AG10803 (cell line): ENCODE measurements around the gene SUGCT.

ENCODE experiments used
- DNase-seq: peaks from one replicate; pipeline ENCODE4 v3.0.0; 2010; ENCODE audit warnings: low read depth
- H3K4me3 ChIP-seq: 2 replicates; pipeline ENCODE4 v1.5.1; 2011; ENCODE audit warnings: mild to moderate bottlenecking, low read length, control low read depth
- TF ChIP-seq, protein P1 (sequence below): conservative IDR thresholded peaks from 2 replicates; pipeline ENCODE4 v1.5.1; 2011; ENCODE audit warnings: mild to moderate bottlenecking, low read length, control low read depth, inconsistent platforms

The SUGCT gene

DNA sequence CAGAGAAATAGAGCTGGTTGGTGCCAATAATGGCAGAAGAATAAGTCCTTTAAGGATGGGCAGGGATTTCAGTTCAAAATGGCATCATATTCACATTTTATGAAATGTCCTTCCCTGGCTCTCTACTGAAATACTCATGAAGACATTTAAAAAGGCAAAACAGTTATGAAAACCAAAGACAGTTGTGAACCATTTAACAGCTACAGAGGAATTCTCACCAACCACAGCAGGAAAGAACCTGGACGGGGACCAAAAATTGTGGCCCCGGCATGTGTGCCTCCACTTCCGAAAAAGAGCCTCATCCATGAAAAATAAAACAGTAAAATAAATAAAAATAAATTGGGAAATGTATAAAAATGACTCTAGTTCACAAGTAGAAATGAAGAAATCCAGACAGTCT is 539.5 kb downstream of the SUGCT start:
- H3K4me3 ChIP-seq: no peak overlapping the region
- DNase-seq: peak; percentile 41
- TF ChIP-seq, protein P1, sequence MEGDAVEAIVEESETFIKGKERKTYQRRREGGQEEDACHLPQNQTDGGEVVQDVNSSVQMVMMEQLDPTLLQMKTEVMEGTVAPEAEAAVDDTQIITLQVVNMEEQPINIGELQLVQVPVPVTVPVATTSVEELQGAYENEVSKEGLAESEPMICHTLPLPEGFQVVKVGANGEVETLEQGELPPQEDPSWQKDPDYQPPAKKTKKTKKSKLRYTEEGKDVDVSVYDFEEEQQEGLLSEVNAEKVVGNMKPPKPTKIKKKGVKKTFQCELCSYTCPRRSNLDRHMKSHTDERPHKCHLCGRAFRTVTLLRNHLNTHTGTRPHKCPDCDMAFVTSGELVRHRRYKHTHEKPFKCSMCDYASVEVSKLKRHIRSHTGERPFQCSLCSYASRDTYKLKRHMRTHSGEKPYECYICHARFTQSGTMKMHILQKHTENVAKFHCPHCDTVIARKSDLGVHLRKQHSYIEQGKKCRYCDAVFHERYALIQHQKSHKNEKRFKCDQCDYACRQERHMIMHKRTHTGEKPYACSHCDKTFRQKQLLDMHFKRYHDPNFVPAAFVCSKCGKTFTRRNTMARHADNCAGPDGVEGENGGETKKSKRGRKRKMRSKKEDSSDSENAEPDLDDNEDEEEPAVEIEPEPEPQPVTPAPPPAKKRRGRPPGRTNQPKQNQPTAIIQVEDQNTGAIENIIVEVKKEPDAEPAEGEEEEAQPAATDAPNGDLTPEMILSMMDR: no peak

DNA sequence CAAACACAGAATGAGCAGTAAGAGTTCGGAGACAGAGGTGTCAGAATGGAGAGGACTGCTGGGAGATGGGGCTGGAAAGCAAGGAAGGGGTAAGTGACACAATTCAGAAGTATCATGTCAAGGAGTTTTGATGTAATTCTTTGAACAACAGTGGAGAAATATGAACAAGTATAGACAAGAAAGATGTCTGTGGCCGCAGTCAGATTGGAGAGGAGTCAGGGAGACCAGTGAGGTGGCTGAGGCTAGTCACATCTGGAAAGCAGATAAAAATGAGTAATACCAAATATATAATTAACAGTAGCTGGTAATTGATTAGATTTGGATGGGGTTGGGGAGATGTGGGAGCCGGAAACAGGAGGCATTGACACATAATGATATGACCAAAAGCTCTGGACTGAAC is 540.9 kb downstream of the SUGCT start:
- TF ChIP-seq, protein P1: no peak
- DNase-seq: no peak
- no peak overlapping the region for H3K4me3 ChIP-seq

DNA sequence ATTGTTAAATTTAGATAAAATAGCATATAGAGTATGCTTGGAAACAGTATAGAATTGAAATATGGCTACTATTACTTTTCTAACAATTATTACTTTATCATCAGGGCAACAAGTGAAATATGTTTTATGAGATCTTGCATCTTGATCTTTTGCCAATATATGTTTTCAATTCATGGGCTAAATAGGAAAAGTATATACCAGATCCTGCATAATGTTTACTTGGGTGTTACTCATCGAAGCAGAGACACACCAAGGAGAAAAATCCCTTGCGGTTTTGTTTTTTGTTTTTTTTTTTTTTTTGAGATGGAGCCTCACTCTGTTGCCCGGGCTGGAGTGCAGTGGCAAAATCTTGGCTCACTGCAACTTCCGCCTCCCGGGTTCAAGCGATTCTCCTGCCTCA is 541.4 kb downstream of the SUGCT start:
- TF ChIP-seq, protein P1: no peak
- DNase-seq: no peak
- no peak overlapping the region for H3K4me3 ChIP-seq

DNA sequence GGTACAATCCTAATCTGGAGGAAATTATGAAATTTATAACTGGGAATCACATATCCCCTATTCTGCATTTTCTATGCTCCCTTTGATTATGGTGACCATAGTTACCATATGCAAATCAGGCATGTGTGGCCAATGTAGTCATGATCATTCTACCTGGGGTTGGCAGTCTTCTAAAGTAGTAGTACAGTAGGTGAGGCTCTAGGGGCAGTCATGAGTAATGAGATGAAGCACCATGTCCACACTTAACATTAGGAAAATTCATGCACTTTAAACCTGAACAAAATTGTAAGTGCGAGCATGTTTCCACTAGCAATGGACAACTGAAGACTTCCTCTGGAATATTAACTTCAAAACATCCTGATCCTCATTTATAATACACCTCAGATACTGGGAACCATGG is 545.9 kb downstream of the SUGCT start:
- no peak overlapping the region for H3K4me3 ChIP-seq
- DNase-seq: peak; percentile 16
- TF ChIP-seq, protein P1: peak; percentile 55

DNA sequence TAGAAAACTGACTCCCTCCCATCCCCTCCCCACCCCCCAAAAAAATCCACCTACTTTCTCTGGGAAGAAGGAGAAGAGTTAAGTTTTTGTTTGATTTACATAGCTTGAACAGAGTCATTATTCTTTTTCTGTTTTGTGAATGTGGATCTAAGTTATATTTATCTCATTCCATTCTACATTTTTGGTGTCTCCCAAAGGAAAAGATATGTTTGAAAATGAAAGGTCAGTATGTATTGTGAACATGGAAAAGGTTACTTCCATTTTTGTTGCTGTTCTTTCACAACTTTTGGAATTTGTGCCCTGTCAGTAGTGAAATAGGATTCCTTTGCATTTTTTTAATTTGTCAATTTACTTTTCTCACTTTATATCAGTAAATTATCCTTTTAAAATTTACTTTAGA is 547.9 kb downstream of the SUGCT start:
- no peak overlapping the region for H3K4me3 ChIP-seq
- TF ChIP-seq, protein P1: no peak
- peak; percentile 39 for DNase-seq

GRCh38 chr7:40694026-40694809 is 559.4 kb downstream of the SUGCT start:
- TF ChIP-seq, protein P1: no peak
- peak; percentile 61 for DNase-seq
- H3K4me3 ChIP-seq: no peak overlapping the region

- no peak overlapping the region for H3K4me3 ChIP-seq
- no peak for DNase-seq
- TF ChIP-seq, protein P1: no peak
Measured at GRCh38 chr7:40694991-40695390, 560.2 kb downstream of the SUGCT start.
